Measurements from ENCODE around the gene DBP.

DNA sequence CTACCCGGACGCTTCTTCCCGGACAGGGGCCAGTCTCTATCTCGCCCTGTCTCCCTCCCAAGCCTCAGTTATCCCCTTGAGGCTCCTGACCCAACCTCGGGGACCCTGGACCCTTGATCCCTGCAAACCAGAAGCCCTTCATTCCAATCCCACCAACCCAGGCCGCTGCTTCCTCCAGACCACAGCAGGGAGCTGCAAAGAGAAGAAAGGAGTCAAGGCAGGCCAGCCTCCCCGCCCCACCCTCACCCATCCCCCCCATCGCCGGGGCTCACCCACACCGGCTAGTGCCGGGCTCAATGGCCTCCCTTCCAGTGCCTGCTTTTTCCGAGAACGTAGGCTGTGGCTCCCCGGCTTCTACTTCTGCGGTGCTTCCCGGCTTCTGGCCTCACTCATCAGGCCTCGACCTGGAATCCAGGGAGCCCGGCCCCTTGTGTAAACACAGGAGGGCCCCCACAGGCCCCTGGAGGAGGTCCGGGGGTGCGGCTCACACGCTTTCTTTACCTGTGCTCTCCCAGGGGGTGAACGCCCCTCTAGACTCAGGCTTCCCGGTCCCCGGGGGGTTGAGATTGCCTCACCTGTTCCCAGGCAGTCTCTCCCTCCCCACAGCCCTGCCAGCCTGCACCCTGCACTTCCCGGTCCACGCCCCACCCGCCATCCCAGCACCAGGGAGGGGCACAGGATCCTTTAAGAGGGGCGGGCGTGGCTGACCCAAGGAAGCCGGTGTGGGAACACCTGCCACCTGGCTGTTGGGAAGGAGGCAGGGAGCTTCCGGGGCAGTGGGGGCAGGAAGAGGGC, 22.5 kb downstream of the DBP start, which contains the start of gene FAM83E:
- TF ChIP-seq, protein P1, sequence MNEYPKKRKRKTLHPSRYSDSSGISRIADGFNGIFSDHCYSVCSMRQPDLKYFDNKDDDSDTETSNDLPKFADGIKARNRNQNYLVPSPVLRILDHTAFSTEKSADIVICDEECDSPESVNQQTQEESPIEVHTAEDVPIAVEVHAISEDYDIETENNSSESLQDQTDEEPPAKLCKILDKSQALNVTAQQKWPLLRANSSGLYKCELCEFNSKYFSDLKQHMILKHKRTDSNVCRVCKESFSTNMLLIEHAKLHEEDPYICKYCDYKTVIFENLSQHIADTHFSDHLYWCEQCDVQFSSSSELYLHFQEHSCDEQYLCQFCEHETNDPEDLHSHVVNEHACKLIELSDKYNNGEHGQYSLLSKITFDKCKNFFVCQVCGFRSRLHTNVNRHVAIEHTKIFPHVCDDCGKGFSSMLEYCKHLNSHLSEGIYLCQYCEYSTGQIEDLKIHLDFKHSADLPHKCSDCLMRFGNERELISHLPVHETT (CRISPR knock-in tag; conservative IDR thresholded peaks at IDR 0.05) = no peak
- TF ChIP-seq MBD4 (IDR thresholded peaks at IDR 0.05; ENCODE audit: borderline replicate concordance, low read length) (0 out of 2 replicates have a peak, but pooled peaks have one; percentile 36), SOX6 (IDR thresholded peaks at IDR 0.05) (no peak), SOX6 (CRISPR knock-in tag; IDR thresholded peaks at IDR 0.05) (no peak), ZNF335 (CRISPR knock-in tag; IDR thresholded peaks at IDR 0.05) (no peak)
- TF ChIP-seq, protein P2, sequence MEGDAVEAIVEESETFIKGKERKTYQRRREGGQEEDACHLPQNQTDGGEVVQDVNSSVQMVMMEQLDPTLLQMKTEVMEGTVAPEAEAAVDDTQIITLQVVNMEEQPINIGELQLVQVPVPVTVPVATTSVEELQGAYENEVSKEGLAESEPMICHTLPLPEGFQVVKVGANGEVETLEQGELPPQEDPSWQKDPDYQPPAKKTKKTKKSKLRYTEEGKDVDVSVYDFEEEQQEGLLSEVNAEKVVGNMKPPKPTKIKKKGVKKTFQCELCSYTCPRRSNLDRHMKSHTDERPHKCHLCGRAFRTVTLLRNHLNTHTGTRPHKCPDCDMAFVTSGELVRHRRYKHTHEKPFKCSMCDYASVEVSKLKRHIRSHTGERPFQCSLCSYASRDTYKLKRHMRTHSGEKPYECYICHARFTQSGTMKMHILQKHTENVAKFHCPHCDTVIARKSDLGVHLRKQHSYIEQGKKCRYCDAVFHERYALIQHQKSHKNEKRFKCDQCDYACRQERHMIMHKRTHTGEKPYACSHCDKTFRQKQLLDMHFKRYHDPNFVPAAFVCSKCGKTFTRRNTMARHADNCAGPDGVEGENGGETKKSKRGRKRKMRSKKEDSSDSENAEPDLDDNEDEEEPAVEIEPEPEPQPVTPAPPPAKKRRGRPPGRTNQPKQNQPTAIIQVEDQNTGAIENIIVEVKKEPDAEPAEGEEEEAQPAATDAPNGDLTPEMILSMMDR (CRISPR knock-in tag; IDR thresholded peaks at IDR 0.05) = no peak

All from HepG2 (cell line).